Medulla oblongata (tissue), 1 donor: ENCODE measurements around the gene ADAMTS7.
"Not testable (repeated sequence)": the region's sequence is repeated elsewhere in the genome, so short reads cannot be mapped to it uniquely, and the experiment has no call there.

Experiments
- DNase-seq: peaks from one replicate; pipeline ENCODE4 v3.0.0-alpha.2; 2015; ENCODE audit errors: extremely low spot score

Gene ADAMTS7, protein sequence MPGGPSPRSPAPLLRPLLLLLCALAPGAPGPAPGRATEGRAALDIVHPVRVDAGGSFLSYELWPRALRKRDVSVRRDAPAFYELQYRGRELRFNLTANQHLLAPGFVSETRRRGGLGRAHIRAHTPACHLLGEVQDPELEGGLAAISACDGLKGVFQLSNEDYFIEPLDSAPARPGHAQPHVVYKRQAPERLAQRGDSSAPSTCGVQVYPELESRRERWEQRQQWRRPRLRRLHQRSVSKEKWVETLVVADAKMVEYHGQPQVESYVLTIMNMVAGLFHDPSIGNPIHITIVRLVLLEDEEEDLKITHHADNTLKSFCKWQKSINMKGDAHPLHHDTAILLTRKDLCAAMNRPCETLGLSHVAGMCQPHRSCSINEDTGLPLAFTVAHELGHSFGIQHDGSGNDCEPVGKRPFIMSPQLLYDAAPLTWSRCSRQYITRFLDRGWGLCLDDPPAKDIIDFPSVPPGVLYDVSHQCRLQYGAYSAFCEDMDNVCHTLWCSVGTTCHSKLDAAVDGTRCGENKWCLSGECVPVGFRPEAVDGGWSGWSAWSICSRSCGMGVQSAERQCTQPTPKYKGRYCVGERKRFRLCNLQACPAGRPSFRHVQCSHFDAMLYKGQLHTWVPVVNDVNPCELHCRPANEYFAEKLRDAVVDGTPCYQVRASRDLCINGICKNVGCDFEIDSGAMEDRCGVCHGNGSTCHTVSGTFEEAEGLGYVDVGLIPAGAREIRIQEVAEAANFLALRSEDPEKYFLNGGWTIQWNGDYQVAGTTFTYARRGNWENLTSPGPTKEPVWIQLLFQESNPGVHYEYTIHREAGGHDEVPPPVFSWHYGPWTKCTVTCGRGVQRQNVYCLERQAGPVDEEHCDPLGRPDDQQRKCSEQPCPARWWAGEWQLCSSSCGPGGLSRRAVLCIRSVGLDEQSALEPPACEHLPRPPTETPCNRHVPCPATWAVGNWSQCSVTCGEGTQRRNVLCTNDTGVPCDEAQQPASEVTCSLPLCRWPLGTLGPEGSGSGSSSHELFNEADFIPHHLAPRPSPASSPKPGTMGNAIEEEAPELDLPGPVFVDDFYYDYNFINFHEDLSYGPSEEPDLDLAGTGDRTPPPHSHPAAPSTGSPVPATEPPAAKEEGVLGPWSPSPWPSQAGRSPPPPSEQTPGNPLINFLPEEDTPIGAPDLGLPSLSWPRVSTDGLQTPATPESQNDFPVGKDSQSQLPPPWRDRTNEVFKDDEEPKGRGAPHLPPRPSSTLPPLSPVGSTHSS (N-terminal part only)

DNA sequence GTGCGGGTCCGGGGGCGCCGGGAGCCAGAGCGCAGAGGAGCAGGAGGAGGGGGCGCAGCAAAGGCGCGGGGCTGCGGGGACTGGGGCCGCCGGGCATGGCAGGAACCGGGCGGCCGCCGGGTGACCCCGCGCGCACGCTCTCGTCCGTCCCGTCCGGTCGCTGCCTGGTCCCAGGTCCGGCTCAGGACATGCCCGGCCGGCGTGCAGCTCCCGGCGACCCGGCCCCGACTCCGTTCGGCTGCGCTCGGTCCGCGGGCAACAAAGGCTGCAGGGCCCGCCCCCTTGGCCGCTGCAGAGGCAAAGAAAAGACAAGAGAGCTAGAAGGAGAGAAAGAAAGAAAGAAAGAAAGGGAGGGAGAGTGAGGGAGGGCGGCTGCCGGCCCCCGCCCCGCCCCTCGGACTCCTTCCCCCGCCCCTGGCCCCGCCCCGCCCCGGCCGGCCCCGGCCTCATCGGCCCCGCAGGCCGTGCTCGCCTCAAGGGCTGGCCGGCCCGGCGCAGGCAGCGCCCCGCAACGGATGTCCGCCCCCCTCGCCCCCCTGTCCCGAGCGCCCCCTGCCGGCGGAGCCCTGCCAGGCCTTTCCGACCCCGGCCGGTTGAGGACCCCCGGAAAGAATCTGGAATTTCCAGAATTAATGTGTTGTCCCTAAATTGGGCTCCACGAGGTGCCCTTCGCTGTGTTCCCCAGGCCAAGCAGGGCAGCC, at the start of gene ADAMTS7:
Gene ADAMTS7, minus strand, starts transcription at position 341 of the 701 bp plus-strand sequence. Its CDS starts 244 bp downstream, at position 97.
- peak; percentile 63 for DNase-seq

DNA sequence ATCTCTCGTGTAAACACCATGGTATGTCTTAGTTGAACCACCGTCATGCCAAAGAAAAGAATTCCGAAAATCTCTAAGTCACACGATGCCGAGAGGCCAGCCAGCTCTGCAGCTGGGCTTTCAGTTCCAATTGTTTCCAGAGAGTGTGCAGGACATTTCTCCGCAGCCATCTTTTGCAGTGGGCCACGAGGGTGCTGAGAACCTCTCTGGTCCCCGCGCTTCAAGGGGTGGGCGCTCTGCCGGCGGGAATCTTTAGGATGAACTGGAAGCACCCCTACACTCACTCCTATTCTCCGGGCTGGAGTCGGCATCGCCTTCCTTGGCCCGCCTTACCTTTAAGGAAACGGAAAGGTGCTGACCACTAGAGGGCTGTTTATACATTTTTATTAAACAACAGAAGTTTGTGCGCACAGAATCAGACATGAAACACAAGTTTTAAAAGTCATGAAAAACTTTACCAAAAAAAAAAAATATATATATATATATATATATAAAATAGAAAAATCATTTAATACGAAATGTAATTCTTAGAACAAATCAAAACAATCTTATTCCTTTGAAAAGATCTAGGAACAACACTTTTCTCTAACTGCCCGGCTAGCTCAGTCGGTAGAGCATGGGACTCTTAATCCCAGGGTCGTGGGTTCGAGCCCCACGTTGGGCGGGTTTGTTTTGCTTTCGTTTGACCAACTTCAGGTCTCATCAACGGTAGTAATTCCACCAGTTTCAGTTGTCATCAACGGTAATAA, 48.9 kb upstream of the ADAMTS7 start:
- peak; percentile 78 for DNase-seq

DNA sequence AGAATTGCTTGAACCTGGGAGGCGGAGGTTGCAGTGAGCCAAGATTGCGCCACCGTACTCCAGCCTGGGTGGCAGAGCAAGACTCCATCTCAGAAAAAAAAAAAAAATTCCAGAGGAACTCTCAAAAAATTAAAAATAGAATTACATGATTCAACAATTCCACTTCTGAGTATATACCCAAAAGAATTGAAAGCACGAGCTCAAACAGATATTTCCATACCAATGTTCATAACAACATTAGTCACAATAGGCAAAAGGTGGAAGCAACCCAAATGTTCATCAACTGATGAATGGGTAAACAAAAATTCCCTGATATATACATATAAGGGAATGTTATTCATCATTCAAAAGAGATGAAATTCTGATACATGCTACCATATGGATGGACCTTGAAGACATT, 44.5 kb upstream of the ADAMTS7 start:
- no peak for DNase-seq

DNA sequence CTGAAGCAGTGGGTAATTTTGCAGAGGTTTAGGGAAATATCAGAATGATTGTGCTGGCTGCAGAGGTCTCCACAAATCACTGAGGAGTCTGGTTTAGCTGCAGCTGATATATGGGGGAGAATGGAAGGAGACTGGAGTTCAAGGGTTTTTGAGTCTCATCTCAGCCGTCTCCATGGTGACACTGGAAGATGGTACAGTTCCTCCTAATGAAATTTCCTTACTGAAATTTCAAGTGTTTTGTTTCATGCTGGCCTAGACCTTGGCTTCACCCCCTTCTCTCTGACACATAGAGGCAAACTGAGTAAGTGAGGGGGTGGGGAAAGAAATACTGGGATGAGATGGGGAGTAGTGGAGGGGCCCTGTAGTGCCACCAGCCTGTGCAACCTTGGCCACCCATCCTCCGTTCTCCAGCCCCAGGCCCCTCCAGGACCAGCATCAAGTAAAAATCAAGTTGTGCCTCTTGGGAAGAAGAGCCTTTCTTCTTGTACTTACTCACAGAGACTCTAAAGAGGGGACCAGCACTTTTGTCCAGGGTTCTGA, 43.6 kb upstream of the ADAMTS7 start:
- DNase-seq: no peak

DNA sequence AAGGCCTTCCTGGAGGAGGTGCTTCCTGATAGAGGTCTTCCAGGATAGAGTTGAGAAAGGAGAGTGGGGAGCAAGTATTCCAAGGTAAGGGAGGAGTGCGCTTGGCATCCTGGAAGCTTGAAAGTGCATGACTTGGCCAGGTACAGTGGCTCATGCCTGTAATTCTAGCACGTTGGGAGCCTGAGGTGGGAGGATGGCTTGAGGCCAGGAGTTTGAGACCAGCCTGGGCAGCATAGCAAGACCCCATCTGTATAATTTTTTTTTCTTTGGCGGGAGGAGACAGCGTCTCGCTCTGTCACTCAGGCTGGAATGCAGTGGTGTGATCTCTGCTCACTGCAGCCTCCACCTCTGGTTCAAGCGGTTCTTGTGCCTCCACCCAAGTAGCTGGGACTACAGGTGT, 42.2 kb upstream of the ADAMTS7 start:
- no peak for DNase-seq

DNA sequence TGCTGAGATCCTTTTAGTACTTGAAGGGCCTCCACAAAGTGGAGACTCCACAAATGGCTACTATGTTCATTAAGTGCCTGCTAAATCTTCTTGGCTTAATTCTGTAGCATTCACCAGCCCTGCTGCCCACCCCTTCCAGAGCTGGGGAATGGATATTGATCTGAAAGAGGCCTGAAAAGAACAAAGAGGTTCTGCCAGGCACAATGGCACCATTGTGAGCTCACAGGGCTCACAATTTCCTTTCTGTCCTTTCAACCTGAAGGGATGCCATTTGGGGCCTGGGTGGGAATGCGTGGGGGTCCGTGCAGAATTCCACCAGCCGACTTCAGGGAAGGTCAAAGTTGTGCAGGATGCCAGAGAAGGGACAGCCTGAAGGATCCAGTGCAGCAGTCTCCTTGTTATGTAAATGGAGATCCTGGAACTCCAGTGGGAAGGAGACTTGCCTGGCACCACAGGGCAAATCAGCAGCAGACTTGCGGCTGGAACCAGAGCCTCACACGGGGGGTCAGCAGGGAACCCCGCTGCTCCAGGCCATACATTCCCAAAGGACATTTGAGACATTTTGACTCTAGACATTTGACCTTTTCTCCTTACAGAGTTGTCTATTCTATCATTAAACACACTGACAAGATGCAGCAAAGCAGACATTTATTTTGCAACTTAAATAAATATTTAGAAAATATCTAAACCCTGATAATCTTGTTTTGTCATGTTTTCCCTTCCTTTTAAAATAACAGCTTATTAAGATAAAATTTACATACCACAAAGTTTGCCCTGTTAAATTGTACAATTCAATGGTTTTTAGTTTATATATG, 39.9 kb upstream of the ADAMTS7 start:
- DNase-seq: peak; percentile 65

DNA sequence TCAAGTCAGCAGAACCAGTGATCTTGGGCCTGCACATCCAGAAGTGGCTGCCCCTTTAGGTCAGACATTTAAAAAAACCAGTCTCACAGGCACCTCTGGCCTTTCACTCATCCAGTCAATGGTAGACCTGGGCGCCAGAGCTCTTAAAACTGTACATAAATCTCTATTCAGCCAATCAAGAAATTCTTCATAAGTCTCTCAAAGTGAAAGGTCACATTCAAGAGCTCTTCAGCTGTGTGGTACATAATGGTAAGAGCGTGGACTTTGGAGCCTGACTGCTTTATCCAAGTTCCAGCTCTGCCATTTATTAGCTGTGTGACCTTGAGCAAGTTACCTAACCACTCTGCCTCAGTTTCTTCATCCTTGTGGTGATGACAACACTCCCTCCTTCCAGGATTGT, 39.1 kb upstream of the ADAMTS7 start:
- DNase-seq: no peak

DNA sequence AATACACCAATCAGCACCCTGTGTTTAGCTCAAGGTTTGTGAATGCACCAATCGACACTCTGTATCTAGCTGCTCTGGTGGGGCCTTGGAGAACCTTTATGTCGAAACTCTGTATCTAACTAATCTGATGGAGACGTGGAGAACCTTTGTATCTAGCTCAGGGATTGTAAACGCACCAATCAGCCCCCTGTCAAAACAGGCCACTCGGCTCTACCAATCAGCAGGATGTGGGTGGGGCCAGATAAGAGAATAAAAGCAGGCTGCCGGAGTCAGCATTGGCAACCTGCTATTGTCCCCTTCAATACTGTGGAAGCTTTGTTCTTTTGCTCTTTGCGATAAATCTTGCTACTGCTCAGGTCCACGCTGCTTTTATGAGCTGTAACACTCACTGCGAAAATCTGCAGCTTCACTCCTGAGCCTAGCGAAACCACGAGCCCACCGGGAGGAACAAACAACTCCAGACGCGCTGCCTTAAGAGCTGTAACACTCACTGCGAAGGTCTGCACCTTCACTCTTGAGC, 36.2 kb upstream of the ADAMTS7 start:
- DNase-seq: not testable (repeated sequence)

DNA sequence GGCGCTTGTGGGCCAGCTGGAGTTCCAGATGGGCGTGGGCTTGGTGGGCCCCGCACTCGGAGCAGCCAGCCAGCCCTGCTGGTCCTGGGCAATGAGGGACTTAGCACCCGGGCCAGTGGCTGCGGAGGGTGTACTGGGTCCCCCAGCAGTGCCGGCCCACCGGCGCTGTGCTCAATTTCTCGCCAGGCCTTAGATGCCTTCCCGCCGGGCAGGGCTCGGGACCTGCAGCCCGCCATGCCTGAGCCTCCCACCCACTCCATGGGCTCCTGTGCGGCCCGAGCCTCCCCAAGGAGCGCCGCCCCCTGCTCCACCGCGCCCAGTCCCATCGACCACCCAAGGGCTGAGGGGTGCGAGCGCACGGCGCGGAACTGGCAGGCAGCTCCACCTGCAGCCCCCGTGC, 35.6 kb upstream of the ADAMTS7 start:
- not testable (repeated sequence) for DNase-seq

DNA sequence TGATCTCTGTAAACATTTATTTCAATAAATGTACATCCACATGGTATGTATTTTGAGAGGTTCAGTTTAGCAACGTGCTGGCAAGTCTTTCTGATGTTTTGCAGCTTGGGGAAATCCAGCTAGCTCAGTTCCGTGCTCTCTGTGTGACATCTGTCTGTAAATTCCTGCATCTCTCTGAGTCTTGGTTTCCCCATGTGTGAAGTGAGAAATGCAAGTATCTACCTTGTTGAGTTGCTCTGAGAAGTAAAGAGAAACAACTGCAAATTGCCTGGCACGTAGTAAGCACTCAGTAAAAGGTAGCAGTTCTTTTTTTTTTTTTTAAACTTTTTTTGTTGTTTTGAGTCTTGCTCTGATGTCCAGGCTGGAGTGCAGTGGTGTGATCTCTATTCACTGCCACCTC, 31.3 kb upstream of the ADAMTS7 start:
- no peak for DNase-seq

DNA sequence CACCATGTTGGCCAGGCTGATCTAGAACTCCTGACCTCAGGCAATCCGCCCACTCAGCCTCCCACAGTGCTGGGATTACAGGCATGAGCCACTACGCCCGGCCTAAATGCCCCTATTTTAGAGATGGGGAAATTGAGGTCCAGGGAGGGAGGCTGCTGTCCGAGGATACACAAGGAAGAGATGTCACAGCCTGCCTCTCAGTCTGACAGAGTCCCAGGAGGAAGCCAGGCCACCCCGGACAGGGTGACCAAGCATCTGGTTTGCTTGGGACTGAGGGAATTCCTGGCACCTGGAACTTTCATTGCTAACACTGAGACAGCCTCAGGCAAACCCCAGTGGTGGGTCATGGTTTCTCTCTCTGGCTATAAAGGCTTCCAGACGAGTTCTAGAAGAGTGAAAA, 30.6 kb upstream of the ADAMTS7 start:
- no peak for DNase-seq

DNA sequence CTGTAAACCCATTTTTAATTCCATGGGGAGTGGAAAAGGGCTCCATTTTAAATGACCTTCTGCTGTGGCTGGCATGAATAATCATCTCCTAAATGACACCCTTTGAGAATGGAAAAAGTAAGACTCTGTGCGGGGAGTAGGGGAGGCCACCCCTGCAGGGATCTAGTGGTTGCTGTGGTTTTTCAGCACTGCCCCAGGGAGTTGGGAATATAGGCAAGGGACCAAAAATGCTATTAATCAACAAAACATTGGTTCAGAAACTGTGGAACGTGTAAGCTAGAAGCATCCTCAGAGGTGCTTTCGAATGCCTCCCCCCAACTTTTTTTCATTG, 30.1 kb upstream of the ADAMTS7 start:
- DNase-seq: no peak

DNA sequence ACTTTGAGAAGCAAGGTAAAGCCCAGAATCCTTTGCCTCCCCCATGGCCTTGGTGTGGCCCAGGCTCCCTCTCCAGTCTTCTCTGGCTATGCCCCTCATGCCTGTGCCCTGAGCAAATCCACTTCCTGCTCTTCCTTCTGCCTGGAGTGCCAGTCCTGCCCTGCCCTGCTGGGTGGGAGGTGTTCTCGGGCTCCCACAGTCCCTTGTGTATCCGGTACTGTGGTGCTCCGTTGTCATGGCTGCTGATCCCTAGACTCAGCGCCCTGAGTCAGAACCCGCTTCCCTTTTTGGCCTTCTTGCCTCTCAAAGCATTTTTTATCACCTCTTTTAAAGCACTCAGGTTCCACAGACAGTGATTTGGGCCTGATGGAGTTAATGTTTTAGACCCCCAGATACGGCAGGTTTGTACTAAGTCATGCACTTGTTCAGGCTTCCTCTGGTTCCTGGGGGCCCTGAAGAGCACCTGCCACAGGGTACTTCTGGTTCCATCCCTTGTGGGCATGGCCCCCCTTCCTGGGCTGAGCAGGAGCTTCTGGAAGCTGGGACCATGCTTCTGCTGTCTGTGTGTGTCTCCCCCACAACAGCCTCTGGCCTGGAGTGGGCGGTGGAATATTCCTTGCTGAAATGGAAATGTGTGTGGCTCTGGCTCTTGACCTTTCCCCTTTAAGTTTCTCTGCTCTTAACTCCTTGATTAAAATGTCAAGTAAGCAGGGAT, 29.6 kb upstream of the ADAMTS7 start:
- no peak for DNase-seq

DNA sequence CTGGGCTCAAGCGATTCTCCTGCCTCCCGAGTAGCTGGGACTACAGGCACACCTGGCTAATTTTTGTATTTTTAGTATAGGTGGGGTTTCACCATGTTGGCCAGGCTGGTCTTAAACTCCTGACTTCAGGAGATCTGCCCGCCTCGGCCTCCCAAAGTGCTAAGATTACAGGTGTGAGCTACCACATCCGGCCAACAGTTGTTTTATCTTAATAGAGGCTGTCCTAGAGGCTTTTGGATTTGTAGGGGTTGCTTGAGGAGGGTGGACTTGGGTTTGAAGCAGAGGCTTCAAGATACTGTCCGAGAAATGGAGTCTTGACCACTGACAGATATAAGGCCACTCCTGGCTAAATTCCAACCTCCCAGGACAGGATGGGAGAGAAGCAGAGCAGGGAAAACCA, 27.9 kb upstream of the ADAMTS7 start:
- DNase-seq: not testable (repeated sequence)

DNA sequence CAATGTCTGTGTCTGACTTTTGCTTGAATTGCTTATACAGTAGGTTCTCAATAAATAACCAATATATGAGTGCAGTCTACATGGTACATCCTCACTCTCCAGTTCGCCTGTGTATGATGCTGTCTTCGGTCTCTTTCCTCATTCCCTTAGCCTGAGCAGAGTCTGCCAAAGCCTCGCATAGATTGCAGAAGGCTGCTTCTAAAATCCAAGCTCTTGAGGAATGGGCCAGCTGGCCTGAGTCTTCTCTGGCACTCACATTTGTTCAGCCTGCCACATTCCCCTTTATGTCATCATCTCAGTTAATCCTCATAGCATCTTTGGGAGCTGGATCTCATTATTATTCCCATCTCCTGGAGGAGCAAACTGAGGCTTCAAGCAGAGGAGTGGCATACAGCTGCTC, 27.2 kb upstream of the ADAMTS7 start:
- DNase-seq: no peak

DNA sequence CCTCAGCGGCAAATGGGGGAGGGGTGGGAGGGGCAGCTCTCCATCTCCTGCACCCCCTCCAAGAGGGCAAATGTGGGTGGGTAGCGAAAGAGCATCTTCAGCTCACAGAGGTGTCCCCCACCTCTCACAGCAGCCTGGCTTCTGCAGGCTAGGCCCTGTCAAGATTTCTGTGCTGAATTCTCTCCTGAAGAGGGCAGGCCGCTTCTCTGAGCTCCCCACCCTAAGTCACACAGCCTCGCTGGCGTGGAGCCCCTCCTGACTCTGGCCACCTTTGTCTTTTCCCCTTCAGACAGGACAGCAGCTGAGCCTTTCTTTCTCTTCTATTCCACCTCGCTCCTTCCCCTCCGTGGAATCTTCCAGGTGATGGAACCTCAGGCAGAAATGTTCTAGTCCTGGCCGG, 26.3 kb upstream of the ADAMTS7 start:
- DNase-seq: no peak

DNA sequence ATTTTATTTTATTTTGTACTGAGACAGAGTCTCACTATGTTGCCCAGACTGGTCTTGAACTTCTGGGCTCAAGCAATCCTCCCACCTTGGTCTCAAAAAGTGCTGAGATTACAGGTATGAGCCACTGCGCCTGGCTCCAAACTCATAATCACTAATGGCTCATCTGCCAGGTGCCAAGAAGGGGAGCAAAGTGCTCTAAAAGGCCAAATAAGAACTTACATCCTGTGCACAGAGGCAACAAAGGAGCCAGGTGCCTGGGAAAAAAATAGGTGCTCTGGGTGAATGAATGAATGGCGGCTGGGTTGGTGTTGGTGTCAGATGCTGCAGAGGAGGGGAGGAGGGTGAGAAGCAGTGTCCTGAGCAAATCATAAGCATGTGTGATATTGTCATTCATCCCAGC, 25.9 kb upstream of the ADAMTS7 start:
- no peak for DNase-seq

DNA sequence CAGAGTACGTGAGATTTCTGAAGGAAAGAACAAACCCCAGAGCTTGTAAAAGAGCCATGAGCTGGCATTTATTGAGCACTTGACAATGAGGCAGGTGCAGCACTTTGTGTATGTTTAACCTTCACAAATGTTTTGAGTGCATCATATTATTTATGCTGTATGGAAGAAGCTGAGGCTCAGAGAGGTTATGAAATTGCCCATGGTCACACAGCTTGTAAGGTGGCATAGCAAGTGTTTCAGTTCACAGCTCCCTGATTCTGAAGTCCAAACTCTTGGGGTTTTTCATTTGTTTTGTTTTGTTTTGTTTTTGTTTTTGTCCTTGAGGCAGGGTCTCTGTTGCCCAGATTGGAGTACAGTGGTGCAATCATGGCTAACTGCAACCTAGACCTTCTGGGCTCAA, 25.1 kb upstream of the ADAMTS7 start:
- DNase-seq: no peak
